ENCODE results near the gene LCE1C. TPM values are rescaled to one million over a fixed set of nuclear protein-coding genes. Genes with fewer than 3 reads are reported as not detected.

The LCE1C gene
- total and polyA plus RNA-seq, 2 donors (not counting 3 experiments of a cell fraction or from before 2014, with no cell fraction given), result not detected

DNA sequence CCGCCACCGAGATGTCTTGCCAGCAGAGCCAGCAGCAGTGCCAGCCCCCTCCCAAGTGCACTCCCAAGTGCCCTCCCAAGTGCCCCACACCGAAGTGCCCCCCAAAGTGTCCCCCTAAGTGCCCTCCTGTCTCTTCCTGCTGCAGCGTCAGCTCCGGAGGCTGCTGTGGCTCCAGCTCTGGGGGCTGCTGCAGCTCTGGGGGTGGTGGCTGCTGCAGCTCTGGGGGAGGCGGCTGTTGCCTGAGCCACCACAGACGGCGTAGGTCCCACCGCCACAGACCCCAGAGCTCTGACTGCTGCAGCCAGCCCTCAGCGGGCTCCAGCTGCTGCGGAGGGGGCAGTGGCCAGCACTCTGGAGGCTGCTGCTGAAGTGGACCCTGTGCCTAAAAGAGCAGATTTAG lies 30.1 kb downstream of the LCE1C start:
- no peak for DNase-seq (ENCODE audit: low read depth, low spot score)
- no peak for FAIRE-seq
- no peaks in the 10 kb centered on the region for H3K27me3 ChIP-seq (ENCODE audit: control insufficient read depth in 2 of 2, insufficient read depth in 2 of 2, low read length in 2 of 2)
- intact Hi-C loops (cut with micrococcal nuclease) (no loop called here), dilution Hi-C loops (cut with MboI; ENCODE audit: extremely low pct_ligation_motif_present, low sequenced_read_pairs) (no loop called here)
- CTCF ChIA-PET, result no interaction called here
- no TSS peak for BruUV-seq (replicated peaks)
- H3K4me3 ChIP-seq (replicated peaks in 1 of 3; ENCODE audit: insufficient read depth in 1 of 3, low read depth in 1 of 3, low read length in 3 of 3), result no peak overlapping the region
- H3K27ac ChIP-seq (ENCODE audit: insufficient read depth, low read depth, low read length), result no peak overlapping the region
- no peaks in the 10 kb centered on the region for H3K79me2 ChIP-seq (ENCODE audit: control insufficient read depth, insufficient read depth, low read length)
- no peaks in the 10 kb centered on the region for H3K36me3 ChIP-seq (ENCODE audit: control insufficient read depth in 2 of 2, extremely low read depth in 1 of 2, insufficient read depth in 2 of 2, low read length in 2 of 2)
- no peaks in the 10 kb centered on the region for H3K9me1 ChIP-seq (replicated peaks; ENCODE audit: control insufficient read depth, extremely low read depth, insufficient read depth, low read length)
- no peak overlapping the region for H3K9ac ChIP-seq (replicated peaks; ENCODE audit: extremely low read depth, insufficient read depth, low read length)
- no peaks in the 10 kb centered on the region for H3K4me1 ChIP-seq (ENCODE audit: control insufficient read depth, extremely low read depth, insufficient read depth, low read length)
- POLR2A ChIA-PET, result no interaction called here
- H3K9me3 ChIP-seq (replicated peaks; ENCODE audit: control insufficient read depth, insufficient read depth, low read length), result no peaks in the 10 kb centered on the region
- H4K20me1 ChIP-seq (replicated peaks; ENCODE audit: control insufficient read depth, extremely low read depth, insufficient read depth, low read length), result no peaks in the 10 kb centered on the region
- no peak overlapping the region for H2AFZ ChIP-seq (ENCODE audit: low read depth, low read length)
- no peak for TF ChIP-seq MYC (IDR thresholded peaks at IDR 0.05; ENCODE audit: low read depth, low read length)
- TF ChIP-seq, protein P1, sequence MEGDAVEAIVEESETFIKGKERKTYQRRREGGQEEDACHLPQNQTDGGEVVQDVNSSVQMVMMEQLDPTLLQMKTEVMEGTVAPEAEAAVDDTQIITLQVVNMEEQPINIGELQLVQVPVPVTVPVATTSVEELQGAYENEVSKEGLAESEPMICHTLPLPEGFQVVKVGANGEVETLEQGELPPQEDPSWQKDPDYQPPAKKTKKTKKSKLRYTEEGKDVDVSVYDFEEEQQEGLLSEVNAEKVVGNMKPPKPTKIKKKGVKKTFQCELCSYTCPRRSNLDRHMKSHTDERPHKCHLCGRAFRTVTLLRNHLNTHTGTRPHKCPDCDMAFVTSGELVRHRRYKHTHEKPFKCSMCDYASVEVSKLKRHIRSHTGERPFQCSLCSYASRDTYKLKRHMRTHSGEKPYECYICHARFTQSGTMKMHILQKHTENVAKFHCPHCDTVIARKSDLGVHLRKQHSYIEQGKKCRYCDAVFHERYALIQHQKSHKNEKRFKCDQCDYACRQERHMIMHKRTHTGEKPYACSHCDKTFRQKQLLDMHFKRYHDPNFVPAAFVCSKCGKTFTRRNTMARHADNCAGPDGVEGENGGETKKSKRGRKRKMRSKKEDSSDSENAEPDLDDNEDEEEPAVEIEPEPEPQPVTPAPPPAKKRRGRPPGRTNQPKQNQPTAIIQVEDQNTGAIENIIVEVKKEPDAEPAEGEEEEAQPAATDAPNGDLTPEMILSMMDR (IDR thresholded peaks at IDR 0.05; ENCODE audit: extremely low read depth in 1 of 2, insufficient read depth in 1 of 2, low read depth in 1 of 2, low read length in 2 of 2), result no peak
- no peak for TF ChIP-seq POLR2A (IDR thresholded peaks at IDR 0.05; ENCODE audit: low read depth, low read length)
- TF ChIP-seq, protein P2, sequence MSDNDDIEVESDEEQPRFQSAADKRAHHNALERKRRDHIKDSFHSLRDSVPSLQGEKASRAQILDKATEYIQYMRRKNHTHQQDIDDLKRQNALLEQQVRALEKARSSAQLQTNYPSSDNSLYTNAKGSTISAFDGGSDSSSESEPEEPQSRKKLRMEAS (IDR thresholded peaks at IDR 0.05; ENCODE audit: insufficient read depth, insufficient read length), result no peak
- no peak for TF ChIP-seq FOS (IDR thresholded peaks at IDR 0.05; ENCODE audit: borderline replicate concordance, insufficient read depth, low read length)
- TF ChIP-seq JUN (IDR thresholded peaks at IDR 0.05; ENCODE audit: borderline replicate concordance, insufficient read depth, insufficient read length, low read depth), result no peak
- no peak for TF ChIP-seq EZH2 (IDR thresholded peaks at IDR 0.05; ENCODE audit: borderline replicate concordance, low read depth, low read length, severe bottlenecking)
- TF ChIP-seq POLR2AphosphoS5 (IDR thresholded peaks at IDR 0.05; ENCODE audit: insufficient read depth, low read depth, low read length), result no peak
- TF ChIP-seq GATA2 (IDR thresholded peaks at IDR 0.05; ENCODE audit: insufficient read depth, insufficient read length, low read depth, low read length), result no peak
- no peak overlapping the region for H3K4me2 ChIP-seq (ENCODE audit: insufficient read depth, low read length)

Data from endothelial cell of umbilical vein (primary cell).